Skeletal muscle tissue (tissue), 4 donors: ENCODE results near the gene SAMD7. TPM values are rescaled to one million over a fixed set of nuclear protein-coding genes. Genes with fewer than 3 reads are reported as not detected.

ENCODE experiments used
- H3K27ac ChIP-seq: one replicate; pipeline ENCODE4 v1.7.0; 2013; ENCODE audit warnings: mild to moderate bottlenecking, low read depth, low read length, inconsistent platforms
- H3K27me3 ChIP-seq, 3 donors: one replicate each; pipeline ENCODE4 v1.7.0; 2013; ENCODE audit warnings: low read length in 3 of 3; ENCODE audit not compliant: control insufficient read depth in 3 of 3, insufficient read depth in 3 of 3
- H3K36me3 ChIP-seq, 3 donors: one replicate each; pipeline ENCODE4 v1.7.0; 2013; ENCODE audit warnings: low read length in 3 of 3; ENCODE audit not compliant: control insufficient read depth in 3 of 3, insufficient read depth in 3 of 3
- H3K4me1 ChIP-seq, 3 donors: one replicate each; pipeline ENCODE4 v1.7.0; 2013; ENCODE audit warnings: low read length in 3 of 3, mild to moderate bottlenecking in 3 of 3; ENCODE audit not compliant: control insufficient read depth in 3 of 3, insufficient read depth in 3 of 3
- H3K4me3 ChIP-seq, 3 donors: one replicate each; pipeline ENCODE4 v1.7.0; 2013; ENCODE audit warnings: low read length in 3 of 3
- H3K9ac ChIP-seq, 3 donors: one replicate each; pipeline ENCODE4 v1.7.0; 2013; ENCODE audit warnings: low read length in 3 of 3, mild to moderate bottlenecking in 3 of 3, moderate library complexity in 2 of 3, low read depth in 1 of 3
- H3K9me3 ChIP-seq, 3 donors: one replicate each; pipeline ENCODE4 v1.7.0; 2013; ENCODE audit warnings: low read length in 3 of 3; ENCODE audit not compliant: control insufficient read depth in 3 of 3
- total RNA-seq: library from RNA; depleted of rRNA; stranded (reverse); fragments of >200 nt; gene quantifications from one replicate; pipeline ENCODE4 v1.2.3, GENCODE V29; 2014
- donor health status: Osteomylitis.

Gene SAMD7
- total RNA-seq, 1 donor from 2014 or later = not detected

DNA sequence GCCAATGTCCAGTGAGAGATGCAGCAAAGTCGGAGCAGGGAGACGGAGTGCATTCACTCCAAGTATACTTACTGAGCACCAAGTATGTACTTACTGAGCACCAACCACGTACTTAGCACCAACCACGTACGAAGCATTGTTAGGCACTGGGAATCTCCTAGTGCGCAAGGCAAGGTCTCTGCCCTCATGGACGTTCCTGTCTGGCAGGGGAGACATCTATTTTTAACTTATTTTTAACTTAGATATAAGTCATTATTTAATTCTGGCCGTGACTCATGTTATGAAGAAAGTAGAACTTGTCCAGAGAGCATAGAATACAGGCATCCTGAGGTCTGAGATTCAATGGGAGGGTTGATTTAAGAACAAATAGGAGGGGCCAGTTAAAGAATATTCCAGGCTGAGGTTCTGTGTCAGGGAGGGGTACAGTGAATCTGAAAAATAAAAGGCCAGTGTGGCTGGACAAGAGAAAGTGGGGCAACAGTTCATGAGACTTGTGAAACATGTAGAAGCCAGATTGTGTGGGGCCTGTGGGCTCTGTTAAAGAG, 32.3 kb upstream of the SAMD7 start:
- Histone ChIP-seq H3K27me3 (no peaks in the 10 kb centered on the region), H3K9ac (no peak overlapping the region), H3K36me3 (no peaks in the 10 kb centered on the region), H3K27ac (no peak overlapping the region), H3K9me3 (no peaks in the 10 kb centered on the region), H3K4me1 (no peaks in the 10 kb centered on the region), H3K4me3 (no peak overlapping the region)

DNA sequence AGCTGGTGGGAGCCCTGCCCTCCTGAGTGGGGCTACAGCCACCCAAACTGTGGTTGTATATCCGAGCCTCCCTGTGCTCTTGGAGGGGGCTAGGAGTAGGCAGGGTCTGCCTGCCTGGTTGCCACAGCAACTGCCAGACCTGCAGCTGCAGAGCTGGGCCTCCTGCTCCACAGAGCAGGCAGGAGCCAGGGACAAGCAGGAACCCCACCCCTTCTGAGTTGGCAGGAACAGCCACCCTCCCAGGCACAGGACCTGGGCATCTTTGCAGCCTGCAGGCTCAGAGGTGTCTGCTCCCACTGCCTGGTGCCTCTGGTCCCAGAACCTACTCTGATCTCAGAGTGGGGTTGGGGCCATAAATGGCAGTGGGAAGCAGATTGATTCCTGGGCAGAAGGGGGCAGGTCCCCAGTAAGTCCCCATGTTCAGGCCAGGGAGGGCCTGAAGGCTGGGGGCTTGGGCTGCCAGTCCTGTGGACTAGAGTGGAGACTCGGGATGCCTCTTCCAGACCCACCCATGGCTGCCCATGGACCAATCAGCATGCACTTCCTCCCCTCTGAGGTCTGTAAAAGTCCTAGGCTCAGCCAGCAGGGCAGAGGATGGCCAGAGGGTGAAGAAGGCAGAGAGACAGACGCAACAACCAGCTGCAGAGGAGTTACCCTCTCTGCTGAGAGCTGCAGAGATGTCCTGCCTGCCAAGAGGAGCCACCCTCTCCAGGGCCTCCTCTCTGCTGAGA, 31.4 kb upstream of the SAMD7 start:
- Histone ChIP-seq H3K27me3 (no peaks in the 10 kb centered on the region), H3K27ac (no peak overlapping the region), H3K9me3 (no peaks in the 10 kb centered on the region), H3K4me3 (no peak overlapping the region), H3K9ac (no peak overlapping the region), H3K4me1 (no peaks in the 10 kb centered on the region), H3K36me3 (no peaks in the 10 kb centered on the region)

DNA sequence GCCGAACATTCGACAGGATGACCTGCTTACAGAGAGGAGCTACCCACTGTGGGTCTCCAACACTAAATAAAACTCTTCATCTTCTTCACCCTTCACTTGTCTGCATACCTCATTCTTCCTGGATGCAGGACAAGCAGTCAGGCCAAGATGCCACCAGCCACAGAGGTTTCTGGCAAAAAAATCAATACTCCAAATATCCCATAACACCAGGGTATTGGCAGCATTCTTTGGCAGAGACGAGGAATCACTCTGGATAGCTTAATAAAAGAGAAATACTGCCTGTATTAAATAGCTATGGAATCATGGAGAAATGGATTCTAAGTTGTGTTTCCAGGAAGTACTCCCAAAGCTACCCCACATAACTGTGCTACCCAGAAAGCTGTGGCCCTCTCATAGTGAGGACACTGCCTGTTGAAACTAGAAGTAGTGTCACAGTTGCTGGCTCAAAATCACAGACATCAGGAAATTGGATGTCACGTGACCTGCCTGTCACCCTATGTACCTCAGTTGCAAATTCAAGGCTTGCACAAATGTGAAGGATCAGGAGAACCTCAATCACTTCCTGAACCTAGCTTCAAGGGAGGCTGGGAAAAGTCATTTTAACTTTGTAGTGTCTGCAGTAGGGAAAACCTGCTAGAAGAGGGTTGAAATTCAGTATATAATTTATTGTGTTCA, 30.7 kb upstream of the SAMD7 start:
- H3K36me3 ChIP-seq = no peaks in the 10 kb centered on the region
- H3K27me3 ChIP-seq = no peaks in the 10 kb centered on the region
- no peak overlapping the region for H3K4me3 ChIP-seq
- H3K4me1 ChIP-seq = no peaks in the 10 kb centered on the region
- no peak overlapping the region for H3K9ac ChIP-seq
- H3K9me3 ChIP-seq = no peaks in the 10 kb centered on the region
- H3K27ac ChIP-seq = no peak overlapping the region

DNA sequence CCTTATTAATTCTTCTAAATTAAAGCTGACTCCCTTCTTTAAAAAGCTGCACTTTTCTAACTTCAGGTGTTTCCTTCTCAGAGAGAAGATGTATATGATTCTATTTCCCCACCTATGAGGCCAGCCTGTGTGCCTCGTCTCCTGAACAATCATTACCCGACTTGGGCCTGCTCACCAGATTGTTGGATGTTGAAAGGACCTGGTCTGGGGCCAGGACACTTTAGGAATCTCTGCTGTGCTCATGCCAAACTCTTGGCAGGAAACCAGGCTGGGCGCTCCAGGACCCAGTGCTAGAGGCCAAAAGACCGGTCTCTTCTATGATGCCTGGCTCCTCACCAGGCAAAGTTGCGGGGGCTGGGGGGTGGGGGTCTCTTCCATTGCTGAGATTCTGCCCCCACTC, 24.7 kb upstream of the SAMD7 start:
- H3K27me3 ChIP-seq = no peaks in the 10 kb centered on the region
- H3K4me1 ChIP-seq = no peaks in the 10 kb centered on the region
- no peaks in the 10 kb centered on the region for H3K36me3 ChIP-seq
- H3K9ac ChIP-seq = no peak overlapping the region
- no peaks in the 10 kb centered on the region for H3K9me3 ChIP-seq
- no peak overlapping the region for H3K27ac ChIP-seq
- H3K4me3 ChIP-seq = no peak overlapping the region

DNA sequence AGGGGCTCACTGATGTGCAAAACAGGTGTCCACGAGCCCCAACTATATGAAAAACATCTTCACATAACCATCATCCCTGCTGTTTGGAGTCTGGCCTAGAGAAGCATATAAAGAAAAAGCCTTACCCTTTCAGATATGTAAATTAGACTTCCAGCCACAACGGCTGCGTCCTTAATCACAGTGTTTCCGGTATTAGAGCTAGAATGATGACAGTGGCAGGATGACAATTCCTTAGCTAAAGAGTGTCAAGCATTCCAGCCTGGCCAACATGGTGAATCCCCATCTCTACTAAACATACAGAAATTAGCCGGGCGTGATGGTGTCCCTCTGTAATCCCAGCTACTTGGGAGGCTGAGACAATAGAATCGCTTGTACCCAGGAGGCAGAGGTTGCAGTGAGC, 19.5 kb upstream of the SAMD7 start:
- no peak overlapping the region for H3K4me3 ChIP-seq
- no peaks in the 10 kb centered on the region for H3K27me3 ChIP-seq
- no peaks in the 10 kb centered on the region for H3K9me3 ChIP-seq
- no peak overlapping the region for H3K27ac ChIP-seq
- no peaks in the 10 kb centered on the region for H3K4me1 ChIP-seq
- H3K9ac ChIP-seq = no peak overlapping the region
- H3K36me3 ChIP-seq = no peaks in the 10 kb centered on the region

DNA sequence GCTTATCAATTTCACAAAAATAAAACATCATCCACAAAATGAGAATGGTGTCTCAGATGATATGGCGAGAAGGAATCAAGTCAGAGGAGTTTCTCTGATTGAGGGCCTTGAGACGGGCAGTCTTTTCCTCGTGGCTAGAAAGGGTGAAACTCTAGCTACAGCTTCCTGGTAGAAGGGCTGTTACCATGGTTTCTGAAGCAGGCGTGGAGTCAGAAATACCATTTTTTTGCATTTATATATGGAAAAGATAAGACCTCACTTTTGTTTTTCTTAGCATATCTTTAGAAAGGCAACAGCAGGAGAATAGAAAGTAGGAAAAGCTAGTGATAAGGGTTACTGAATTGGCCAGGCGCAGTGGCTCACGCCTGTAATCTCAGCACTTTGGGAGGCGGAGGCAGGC, 17.3 kb upstream of the SAMD7 start:
- Histone ChIP-seq H3K9me3 (no peaks in the 10 kb centered on the region), H3K36me3 (no peaks in the 10 kb centered on the region), H3K4me3 (no peak overlapping the region), H3K9ac (no peak overlapping the region), H3K4me1 (no peaks in the 10 kb centered on the region), H3K27ac (no peak overlapping the region), H3K27me3 (no peaks in the 10 kb centered on the region)

DNA sequence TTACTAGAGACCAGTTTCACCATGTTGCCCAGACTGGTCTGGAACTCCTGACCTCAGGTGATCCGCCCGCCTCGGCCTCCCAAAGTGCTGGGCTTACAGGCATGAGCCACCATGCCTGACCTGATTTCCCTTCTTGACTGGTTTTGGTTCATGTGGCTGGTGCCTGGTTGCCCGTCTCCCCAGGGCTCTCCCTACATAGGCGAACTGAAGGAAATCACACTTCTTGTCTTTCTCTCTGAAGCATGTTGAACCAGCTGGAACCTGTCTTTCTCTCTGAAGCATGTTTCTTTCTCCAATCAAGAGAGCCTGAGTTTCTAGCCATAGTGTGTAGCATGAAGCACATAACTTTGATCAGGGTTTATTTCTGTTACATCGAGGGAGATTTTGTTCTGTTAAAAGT, 16.3 kb upstream of the SAMD7 start:
- Histone ChIP-seq H3K4me3 (no peak overlapping the region), H3K4me1 (no peaks in the 10 kb centered on the region), H3K27me3 (no peaks in the 10 kb centered on the region), H3K9ac (no peak overlapping the region), H3K27ac (no peak overlapping the region), H3K9me3 (no peaks in the 10 kb centered on the region), H3K36me3 (no peaks in the 10 kb centered on the region)

DNA sequence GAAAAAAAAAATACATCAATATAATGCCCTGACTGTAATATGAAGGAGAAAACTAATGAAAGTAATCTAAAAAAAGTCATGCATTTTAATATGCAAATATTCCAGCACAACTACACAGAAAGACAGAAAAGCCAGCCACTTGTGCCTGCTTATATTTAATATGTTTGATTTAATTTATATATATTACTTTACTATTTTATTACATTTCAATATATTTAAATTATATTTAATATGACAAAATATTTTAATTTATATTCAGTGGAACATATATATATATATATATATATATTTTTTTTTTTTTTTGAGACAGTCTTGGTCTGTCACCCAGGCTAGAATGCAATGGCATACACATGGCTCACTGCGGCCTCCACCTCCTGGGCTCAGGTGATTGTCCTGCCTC, 14.1 kb upstream of the SAMD7 start:
- no peak overlapping the region for H3K4me3 ChIP-seq
- no peaks in the 10 kb centered on the region for H3K27me3 ChIP-seq
- H3K27ac ChIP-seq = no peak overlapping the region
- H3K36me3 ChIP-seq = no peaks in the 10 kb centered on the region
- H3K9me3 ChIP-seq = peaks cover 0 to 2% (median 0%) of the 10 kb centered on the region in 3 donors
- no peak overlapping the region for H3K9ac ChIP-seq
- H3K4me1 ChIP-seq = no peaks in the 10 kb centered on the region

DNA sequence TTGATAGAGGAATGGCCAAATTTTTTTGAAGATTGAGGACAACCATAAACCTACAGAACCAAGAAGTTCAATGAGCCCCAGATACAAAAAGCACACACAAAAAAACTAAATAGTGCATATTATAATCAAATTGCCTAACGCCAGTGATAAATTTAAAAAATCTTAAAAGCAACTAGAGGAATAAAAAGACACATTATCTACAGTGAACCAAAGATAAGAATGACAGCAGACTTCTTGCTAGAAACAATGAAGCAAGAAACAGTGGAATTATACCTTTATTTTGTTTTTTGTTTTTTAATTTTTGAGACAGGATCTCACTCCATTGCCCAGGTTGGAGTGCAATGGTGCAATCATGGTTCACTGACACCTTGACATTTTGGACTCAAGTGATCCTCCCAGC, 9.9 kb upstream of the SAMD7 start:
- H3K36me3 ChIP-seq = no peaks in the 10 kb centered on the region
- no peaks in the 10 kb centered on the region for H3K27me3 ChIP-seq
- H3K9ac ChIP-seq = no peak overlapping the region
- H3K4me3 ChIP-seq = no peak overlapping the region
- no peaks in the 10 kb centered on the region for H3K4me1 ChIP-seq
- H3K27ac ChIP-seq = no peak overlapping the region
- H3K9me3 ChIP-seq = peaks cover 0 to 2% (median 0%) of the 10 kb centered on the region in 3 donors

DNA sequence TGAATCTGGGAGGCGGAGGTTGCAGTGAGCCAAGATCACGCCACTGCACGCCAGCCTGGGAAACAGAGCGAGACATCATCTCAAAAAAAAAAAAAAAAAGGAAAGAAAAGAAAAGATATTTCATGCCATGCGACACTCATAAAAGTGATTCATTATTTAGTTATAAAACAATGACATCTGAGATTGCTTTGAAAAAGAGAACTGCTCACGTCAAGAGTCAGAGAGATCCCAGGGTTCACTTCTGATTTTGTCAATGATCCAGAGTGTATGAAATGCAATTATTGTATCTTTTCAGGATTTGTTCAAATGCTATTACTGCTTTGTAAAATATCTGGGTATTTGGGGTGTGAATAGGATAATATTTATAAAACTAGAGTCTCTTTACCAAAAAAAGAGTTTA, 6.0 kb upstream of the SAMD7 start:
- no peak overlapping the region for H3K4me3 ChIP-seq

More for the DNA sequence above, 6.0 kb upstream of the SAMD7 start:
- H3K36me3 ChIP-seq = no peaks in the 10 kb centered on the region
- no peaks in the 10 kb centered on the region for H3K4me1 ChIP-seq
- H3K9me3 ChIP-seq = peaks cover 0 to 4% (median 0%) of the 10 kb centered on the region in 3 donors
- H3K27ac ChIP-seq = no peak overlapping the region
- H3K27me3 ChIP-seq = peaks cover 0 to 3% (median 0%) of the 10 kb centered on the region in 3 donors
- no peak overlapping the region for H3K9ac ChIP-seq
